NB4 (cell line): ENCODE data around the gene FABP7.
A peak's percentile ranks its signal among the peaks of the same experiment; 100 is the strongest.

Source experiments
- DNase-seq: peaks from one replicate; pipeline ENCODE4 v3.0.0; 2010; ENCODE audit warnings: low read depth
- H3K4me3 ChIP-seq: one replicate; pipeline ENCODE4 v1.5.1; 2011; ENCODE audit warnings: mild to moderate bottlenecking, low read depth, low read length, moderate library complexity
- CTCF ChIP-seq: IDR thresholded peaks from one replicate; pipeline ENCODE4 v1.5.1; 2012; ENCODE audit warnings: low read depth, low read length
- MAX ChIP-seq: IDR thresholded peaks from 2 replicates; pipeline ENCODE4 v1.6.1; 2011; ENCODE audit warnings: low read depth, low read length
- MYC ChIP-seq: IDR thresholded peaks from 2 replicates; pipeline ENCODE4 v1.6.1; 2011; ENCODE audit warnings: low read depth, low read length
- POLR2A ChIP-seq: IDR thresholded peaks from 2 replicates; pipeline ENCODE4 v1.6.1; 2011; ENCODE audit warnings: mild to moderate bottlenecking; ENCODE audit not compliant: insufficient read length; ENCODE audit errors: extremely low read depth

FABP7 gene

GRCh38 chr6:122753688-122754056, 25.8 kb upstream of the FABP7 start:
- no peak for DNase-seq
- no peak overlapping the region for H3K4me3 ChIP-seq
- TF ChIP-seq MAX (no peak), POLR2A (no peak), MYC (no peak), CTCF (no peak)

GRCh38 chr6:122754191-122754731, 25.3 kb upstream of the FABP7 start:
- no peak overlapping the region for H3K4me3 ChIP-seq
- TF ChIP-seq MAX, result peak; percentile 36; the same call in 1 of the 2 replicates
- TF ChIP-seq POLR2A, result no peak
- no peak for TF ChIP-seq MYC
- no peak for DNase-seq

GRCh38 chr6:122755901-122756300, 23.6 kb upstream of the FABP7 start:
- DNase-seq, result no peak
- no peak for TF ChIP-seq CTCF
- no peak for TF ChIP-seq POLR2A
- no peak for TF ChIP-seq MYC
- no peak overlapping the region for H3K4me3 ChIP-seq

- no peak overlapping the region for H3K4me3 ChIP-seq
- no peak for DNase-seq
- TF ChIP-seq MYC, result no peak
- TF ChIP-seq CTCF, result no peak
- TF ChIP-seq POLR2A, result no peak
- TF ChIP-seq MAX, result no peak
Observed at GRCh38 chr6:122758927-122759334, 20.6 kb upstream of the FABP7 start.

- DNase-seq, result no peak
- no peak overlapping the region for H3K4me3 ChIP-seq
- TF ChIP-seq POLR2A, result no peak
- TF ChIP-seq CTCF, result no peak
- no peak for TF ChIP-seq MYC
- no peak for TF ChIP-seq MAX
Observed at GRCh38 chr6:122760330-122760729, 19.2 kb upstream of the FABP7 start.

- TF ChIP-seq MAX (no peak), POLR2A (no peak), MYC (no peak), CTCF (no peak)
- no peak for DNase-seq
- H3K4me3 ChIP-seq, result no peak overlapping the region
Observed at GRCh38 chr6:122766256-122766655, 13.3 kb upstream of the FABP7 start.
